Prostate gland (tissue), 2 donors: ENCODE data around the gene TNK1. TPM values are rescaled to one million over a fixed set of nuclear protein-coding genes. Genes with fewer than 3 reads are reported as not detected.

Source experiments
- DNase-seq: peaks from one replicate; pipeline ENCODE4 v3.0.0-alpha.2; 2019; ENCODE audit warnings: low spot score
- H3K27ac ChIP-seq, 2 donors: fragments of 200-600 bp; sonication (generic); 2 replicates each; pipeline ENCODE4 v1.5.1; 2017 to 2019
- H3K27me3 ChIP-seq: fragments of 200-600 bp; sonication (generic); replicated peaks from 2 replicates; pipeline ENCODE4 v1.5.1; 2019; ENCODE audit not compliant: insufficient read depth
- H3K36me3 ChIP-seq, 2 donors: fragments of 200-600 bp; sonication (generic); 1 replicate in 1 of 2; 2 replicates in 1 of 2; pipeline versions ENCODE4 v1.5.1 to v1.8.1; 2017 to 2019
- H3K4me1 ChIP-seq: fragments of 200-600 bp; sonication (generic); replicated peaks from 2 replicates; pipeline ENCODE4 v1.5.1; 2019
- H3K4me3 ChIP-seq, 2 donors: fragments of 200-600 bp; sonication (generic); 2 replicates each; pipeline ENCODE4 v1.5.1; 2017 to 2019
- H3K9me3 ChIP-seq: fragments of 200-600 bp; sonication (generic); 2 replicates; pipeline ENCODE4 v1.5.1; 2017
- CTCF ChIP-seq, 4 experiments: fragments of 200-600 bp in 2 of 4; fragments of 450-650 bp in 2 of 4; sonication (generic) in 2 of 4; IDR thresholded peaks; 1 replicate in 3 of 4; 2 replicates in 1 of 4; pipeline ENCODE4 v1.5.1; 2016 to 2019; ENCODE audit warnings: antibody characterized with exemption in 4 of 4, mild to moderate bottlenecking in 2 of 4, moderate library complexity in 2 of 4
- POLR2A ChIP-seq: fragments of 450-650 bp; IDR thresholded peaks from one replicate; pipeline ENCODE4 v1.6.1; 2016; ENCODE audit warnings: antibody characterized with exemption, mild to moderate bottlenecking
- POLR2AphosphoS5 ChIP-seq: sonication (generic); formaldehyde crosslinking; IDR thresholded peaks from one replicate; pipeline ENCODE4 v1.6.1; 2017; ENCODE audit warnings: antibody characterized with exemption
- WGBS: methylation state at CpG from one replicate; pipeline ENCODE4 v1.1.5; 2018; 5-methylcytosine and 5-hydroxymethylcytosine counted together
- intact Hi-C: fragments of 100-400 bp; cut with DNase I; formaldehyde crosslinking; loops from one replicate; pipeline ENCODE4 v1.14.2; 2022
- total RNA-seq, 2 donors: library from RNA; depleted of rRNA; stranded (reverse); fragments of >200 nt; gene quantifications; one replicate each; pipeline ENCODE4 v1.1.0, GENCODE V29; 2016

The TNK1 gene
- total RNA-seq, 2 donors from 2014 or later = 9.9 to 28.4 TPM

DNA sequence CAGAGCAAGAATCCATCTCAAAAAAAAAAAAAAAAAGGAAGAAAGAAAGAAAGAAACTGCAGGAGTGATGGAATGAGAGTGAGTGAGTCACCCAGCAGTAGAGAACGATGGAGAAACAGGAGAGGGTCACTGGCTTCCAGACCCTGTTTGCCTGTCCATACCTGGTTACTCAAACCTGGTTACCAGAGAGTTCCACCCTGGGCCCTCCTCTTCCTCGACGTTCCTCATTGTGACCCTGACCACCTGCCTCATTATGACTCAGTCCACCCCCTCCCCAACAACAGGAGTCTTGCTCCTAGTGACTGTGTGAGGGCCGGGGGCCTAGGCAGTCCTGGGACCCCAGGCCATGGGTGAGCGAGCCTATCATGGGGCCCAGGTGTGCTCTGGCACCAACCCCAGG is 47.7 kb downstream of the TNK1 start, which contains the start of gene SPEM3:
Gene SPEM3, plus strand, starts transcription at position 301 of the 400 bp plus-strand sequence. Its CDS starts 46 bp downstream, at position 347.
- no peaks in the 10 kb centered on the region for H3K27me3 ChIP-seq
- intact Hi-C loops = no loop called here
- no peak for TF ChIP-seq POLR2A
- no peak for TF ChIP-seq CTCF (IDR thresholded peaks at IDR 0.05)
- no peak for TF ChIP-seq POLR2AphosphoS5
- no peaks in the 10 kb centered on the region for H3K36me3 ChIP-seq
- DNase-seq = no peak
- no peak within 1 kb of the TSS for H3K4me3 ChIP-seq
- H3K27ac ChIP-seq = no peak within 1 kb of the TSS
- no peaks in the 10 kb centered on the region for H3K9me3 ChIP-seq
- WGBS = 63% methylated on average over 5 of the region's 5 CpGs
- no peaks in the 10 kb centered on the region for H3K4me1 ChIP-seq

DNA sequence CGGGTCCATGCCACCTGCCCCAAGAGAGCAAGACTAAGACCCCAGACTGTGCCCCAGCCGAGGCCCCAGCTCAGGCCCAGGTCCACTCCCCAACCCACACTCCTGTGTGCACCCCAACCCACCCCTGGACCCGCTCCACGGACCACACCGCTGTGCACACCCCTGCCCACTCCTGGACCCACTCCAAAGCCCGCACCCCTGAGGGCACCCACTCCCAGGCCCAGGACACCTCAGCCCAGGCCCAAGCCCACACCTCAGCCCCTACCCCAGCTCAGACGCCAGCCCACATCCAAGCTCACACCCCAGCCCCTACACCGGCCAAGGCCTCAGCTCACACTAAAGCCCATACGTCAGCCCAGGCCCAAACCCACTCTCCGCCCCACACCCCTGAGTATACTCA is 48.8 kb downstream of the TNK1 start:
- no peaks in the 10 kb centered on the region for H3K36me3 ChIP-seq
- WGBS = 93% methylated on average over 10 of the region's 10 CpGs
- H3K27me3 ChIP-seq = no peaks in the 10 kb centered on the region
- no peaks in the 10 kb centered on the region for H3K4me1 ChIP-seq
- H3K27ac ChIP-seq = no peak overlapping the region
- TF ChIP-seq CTCF (IDR thresholded peaks at IDR 0.05) = no peak
- TF ChIP-seq POLR2AphosphoS5 = no peak
- TF ChIP-seq POLR2A = no peak
- H3K9me3 ChIP-seq = no peaks in the 10 kb centered on the region
- DNase-seq = no peak
- intact Hi-C loops = no loop called here
- no peak overlapping the region for H3K4me3 ChIP-seq

- Histone ChIP-seq H3K27me3 (no peaks in the 10 kb centered on the region), H3K4me1 (peaks cover 6% of the 10 kb centered on the region), H3K27ac (no peak overlapping the region), H3K36me3 (no peaks in the 10 kb centered on the region), H3K9me3 (no peaks in the 10 kb centered on the region), H3K4me3 (no peak overlapping the region)
- no peak for TF ChIP-seq POLR2A
- no peak for TF ChIP-seq CTCF (IDR thresholded peaks at IDR 0.05)
- no peak for TF ChIP-seq POLR2AphosphoS5
- no peak for DNase-seq
- WGBS = 96% methylated on average over 1 of the region's 1 CpG
- intact Hi-C loops = no loop called here
These were observed 50.3 kb downstream of the TNK1 start for GRCh38 chr17:7431231-7431630.

DNA sequence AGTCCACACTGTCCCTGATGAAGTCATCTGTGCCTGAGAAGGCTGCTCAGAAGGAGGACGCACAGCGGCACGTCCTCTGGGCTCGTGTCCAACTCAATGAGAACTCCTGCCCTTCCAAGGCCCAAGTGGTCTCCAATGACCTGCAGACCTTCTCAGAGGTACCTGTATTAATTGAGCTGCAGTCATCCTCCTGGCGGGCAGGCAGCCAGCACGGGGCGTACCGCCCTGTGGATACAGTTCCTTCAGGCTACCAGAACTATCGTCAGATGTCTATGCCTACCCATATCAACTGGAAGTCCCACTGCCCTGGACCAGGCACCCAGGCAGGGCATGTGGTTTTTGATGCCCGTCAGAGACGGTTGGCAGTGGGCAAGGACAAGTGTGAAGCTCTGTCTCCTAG is 51.4 kb downstream of the TNK1 start:
- no peaks in the 10 kb centered on the region for H3K36me3 ChIP-seq
- WGBS = 94% methylated on average over 11 of the region's 11 CpGs
- no peak overlapping the region for H3K27ac ChIP-seq
- H3K9me3 ChIP-seq = no peaks in the 10 kb centered on the region
- peaks cover 6% of the 10 kb centered on the region for H3K4me1 ChIP-seq
- no peak for DNase-seq
- H3K4me3 ChIP-seq = no peak overlapping the region
- intact Hi-C loops = no loop called here
- TF ChIP-seq POLR2AphosphoS5 (no peak), CTCF (IDR thresholded peaks at IDR 0.05) (no peak), POLR2A (no peak)
- H3K27me3 ChIP-seq = no peaks in the 10 kb centered on the region

GRCh38 chr17:7435676-7436555 is 55.0 kb downstream of the TNK1 start:
- intact Hi-C loops = loop anchor here (1.0 to 5.0 kb wide), 3 partner anchors 41 to 126 kb away; partner anchors contain the start of genes SENP3 and ZBTB4
- H3K4me1 ChIP-seq = peaks cover 15% of the 10 kb centered on the region
- DNase-seq = peak; percentile 25
- 7% methylated on average over 49 of the region's 49 CpGs for WGBS
- H3K9me3 ChIP-seq = no peaks in the 10 kb centered on the region
- TF ChIP-seq POLR2A (peak; percentile 13), CTCF (IDR thresholded peaks at IDR 0.05) (peak in 1 of 4 experiments; percentile 41), POLR2AphosphoS5 (no peak)
- no peaks in the 10 kb centered on the region for H3K27me3 ChIP-seq
- peak overlapping the region; percentile 26 to 40 for H3K4me3 ChIP-seq
- H3K36me3 ChIP-seq = no peaks in the 10 kb centered on the region
- peak overlapping the region; percentile 81 to 82 for H3K27ac ChIP-seq
